ENCODE measurements around the gene ADAMTS9. TPM values are rescaled to one million over a fixed set of nuclear protein-coding genes. Genes with fewer than 3 reads are reported as not detected.

ADAMTS9 gene
- total RNA-seq, 2 experiments from 2014 or later: not detected

GRCh38 chr3:64501298-64501906, 186.4 kb downstream of the ADAMTS9 start:
- Histone ChIP-seq H3K27ac (ENCODE audit: low read depth in 1 of 2, low read length in 2 of 2) (no peak overlapping the region), H3K4me1 (ENCODE audit: insufficient read depth, low read length) (no peaks in the 10 kb centered on the region), H3K36me3 (ENCODE audit: insufficient read depth, low read length) (no peaks in the 10 kb centered on the region), H3K4me3 (ENCODE audit: low read length) (no peak overlapping the region), H3K27me3 (ENCODE audit: control insufficient read depth in 1 of 2, insufficient read depth in 2 of 2, low read length in 2 of 2) (no peaks in the 10 kb centered on the region), H3K9me3 (ENCODE audit: control insufficient read depth in 1 of 2, insufficient read depth in 1 of 2, low read length in 2 of 2) (no peaks in the 10 kb centered on the region)
- no peaks in the 10 kb centered on the region for H3K9me3 Mint-ChIP-seq
- no peaks in the 10 kb centered on the region for H3K36me3 Mint-ChIP-seq (ENCODE audit: low read depth)
- ChIA-PET POLR2A (no interaction called here), CTCF (no interaction called here)
- DNase-seq: no peak
- no peak for ATAC-seq (ENCODE audit: poor library complexity)
- no peak overlapping the region for H3K4me3 Mint-ChIP-seq
- intact Hi-C loops (cut with DNase I, micrococcal nuclease): no loop called here
- TF ChIP-seq, protein P1, sequence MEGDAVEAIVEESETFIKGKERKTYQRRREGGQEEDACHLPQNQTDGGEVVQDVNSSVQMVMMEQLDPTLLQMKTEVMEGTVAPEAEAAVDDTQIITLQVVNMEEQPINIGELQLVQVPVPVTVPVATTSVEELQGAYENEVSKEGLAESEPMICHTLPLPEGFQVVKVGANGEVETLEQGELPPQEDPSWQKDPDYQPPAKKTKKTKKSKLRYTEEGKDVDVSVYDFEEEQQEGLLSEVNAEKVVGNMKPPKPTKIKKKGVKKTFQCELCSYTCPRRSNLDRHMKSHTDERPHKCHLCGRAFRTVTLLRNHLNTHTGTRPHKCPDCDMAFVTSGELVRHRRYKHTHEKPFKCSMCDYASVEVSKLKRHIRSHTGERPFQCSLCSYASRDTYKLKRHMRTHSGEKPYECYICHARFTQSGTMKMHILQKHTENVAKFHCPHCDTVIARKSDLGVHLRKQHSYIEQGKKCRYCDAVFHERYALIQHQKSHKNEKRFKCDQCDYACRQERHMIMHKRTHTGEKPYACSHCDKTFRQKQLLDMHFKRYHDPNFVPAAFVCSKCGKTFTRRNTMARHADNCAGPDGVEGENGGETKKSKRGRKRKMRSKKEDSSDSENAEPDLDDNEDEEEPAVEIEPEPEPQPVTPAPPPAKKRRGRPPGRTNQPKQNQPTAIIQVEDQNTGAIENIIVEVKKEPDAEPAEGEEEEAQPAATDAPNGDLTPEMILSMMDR (IDR thresholded peaks at IDR 0.05): no peak
- no peaks in the 10 kb centered on the region for H3K4me1 Mint-ChIP-seq (ENCODE audit: low read depth)
- no peak overlapping the region for H3K27ac Mint-ChIP-seq
- peaks cover 22% of the 10 kb centered on the region for H3K27me3 Mint-ChIP-seq

DNA sequence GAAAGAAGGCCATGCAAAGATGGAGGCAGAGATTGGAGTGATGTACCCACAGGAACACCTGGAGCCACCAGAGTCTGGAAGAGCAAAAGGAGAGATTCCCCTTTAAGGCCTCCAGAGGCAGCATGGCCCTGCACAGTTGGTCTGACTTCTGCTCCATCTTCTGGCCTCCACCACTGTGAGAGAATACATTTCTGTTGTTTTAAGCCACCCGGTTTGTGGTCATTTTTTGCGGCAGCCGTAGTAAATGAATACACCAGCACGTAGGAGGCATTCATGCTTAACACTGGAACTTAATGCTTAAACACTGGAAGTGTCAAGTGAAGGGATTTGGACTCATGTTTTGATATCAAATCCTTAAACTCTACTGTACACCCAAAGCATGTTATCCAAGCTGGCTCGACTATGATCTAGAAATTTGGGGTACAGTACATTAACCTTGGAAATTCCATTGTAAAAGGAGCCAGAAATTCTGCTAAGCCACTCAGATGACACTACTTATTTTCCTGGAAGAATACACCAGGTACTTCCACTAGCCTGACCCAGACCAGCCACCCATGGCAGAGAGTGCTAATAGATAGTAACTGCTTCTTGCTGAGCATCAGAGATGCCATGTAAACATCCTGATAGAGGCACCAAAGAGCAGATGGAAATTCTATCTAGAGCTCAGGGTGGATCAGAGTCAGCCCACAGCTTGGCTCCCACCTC, 190.9 kb downstream of the ADAMTS9 start:
- H3K36me3 Mint-ChIP-seq (ENCODE audit: low read depth): no peaks in the 10 kb centered on the region
- no peaks in the 10 kb centered on the region for H3K9me3 Mint-ChIP-seq
- H3K4me1 Mint-ChIP-seq (ENCODE audit: low read depth): no peaks in the 10 kb centered on the region
- no peak overlapping the region for H3K27ac Mint-ChIP-seq
- Histone ChIP-seq H3K9me3 (ENCODE audit: control insufficient read depth in 1 of 2, insufficient read depth in 1 of 2, low read length in 2 of 2) (no peaks in the 10 kb centered on the region), H3K27me3 (ENCODE audit: control insufficient read depth in 1 of 2, insufficient read depth in 2 of 2, low read length in 2 of 2) (peaks cover 9 to 18% of the 10 kb centered on the region in 2 experiments), H3K27ac (ENCODE audit: low read depth in 1 of 2, low read length in 2 of 2) (no peak overlapping the region), H3K4me1 (ENCODE audit: insufficient read depth, low read length) (no peaks in the 10 kb centered on the region), H3K36me3 (ENCODE audit: insufficient read depth, low read length) (no peaks in the 10 kb centered on the region), H3K4me3 (ENCODE audit: low read length) (no peak overlapping the region)
- no peak for ATAC-seq (ENCODE audit: poor library complexity)
- TF ChIP-seq, protein P1 (IDR thresholded peaks at IDR 0.05): no peak
- ChIA-PET POLR2A (no interaction called here), CTCF (no interaction called here)
- no peak for DNase-seq
- no peak overlapping the region for H3K4me3 Mint-ChIP-seq
- intact Hi-C loops (cut with DNase I, micrococcal nuclease): no loop called here
- H3K27me3 Mint-ChIP-seq: peaks cover 48% of the 10 kb centered on the region

- no peaks in the 10 kb centered on the region for H3K36me3 ChIP-seq (ENCODE audit: insufficient read depth, low read length)
- no peak overlapping the region for H3K27ac ChIP-seq (ENCODE audit: low read depth in 1 of 2, low read length in 2 of 2)
- no peak overlapping the region for H3K4me3 ChIP-seq (ENCODE audit: low read length)
- no peaks in the 10 kb centered on the region for H3K36me3 Mint-ChIP-seq (ENCODE audit: low read depth)
- DNase-seq (no peak), ATAC-seq (ENCODE audit: poor library complexity) (no peak)
- H3K27me3 Mint-ChIP-seq: peaks cover 59% of the 10 kb centered on the region
- CTCF ChIA-PET: no interaction called here
- H3K4me3 Mint-ChIP-seq: no peak overlapping the region
- TF ChIP-seq, protein P1 (IDR thresholded peaks at IDR 0.05): no peak
- intact Hi-C loops (cut with DNase I, micrococcal nuclease): no loop called here
- H3K4me1 ChIP-seq (ENCODE audit: insufficient read depth, low read length): no peaks in the 10 kb centered on the region
- H3K27me3 ChIP-seq (ENCODE audit: control insufficient read depth in 1 of 2, insufficient read depth in 2 of 2, low read length in 2 of 2): peaks cover 10 to 28% of the 10 kb centered on the region in 2 experiments
- H3K9me3 Mint-ChIP-seq: no peaks in the 10 kb centered on the region
- no peaks in the 10 kb centered on the region for H3K9me3 ChIP-seq (ENCODE audit: control insufficient read depth in 1 of 2, insufficient read depth in 1 of 2, low read length in 2 of 2)
- H3K4me1 Mint-ChIP-seq (ENCODE audit: low read depth): no peaks in the 10 kb centered on the region
- POLR2A ChIA-PET: no interaction called here
- H3K27ac Mint-ChIP-seq: no peak overlapping the region
These were observed 191.9 kb downstream of the ADAMTS9 start for GRCh38 chr3:64495781-64496334.

All from CD4-positive, alpha-beta T cell (primary cell).